Measurements from ENCODE around the gene PEX16.
A peak's percentile ranks its signal among the peaks of the same experiment; 100 is the strongest.

The PEX16 gene

DNA sequence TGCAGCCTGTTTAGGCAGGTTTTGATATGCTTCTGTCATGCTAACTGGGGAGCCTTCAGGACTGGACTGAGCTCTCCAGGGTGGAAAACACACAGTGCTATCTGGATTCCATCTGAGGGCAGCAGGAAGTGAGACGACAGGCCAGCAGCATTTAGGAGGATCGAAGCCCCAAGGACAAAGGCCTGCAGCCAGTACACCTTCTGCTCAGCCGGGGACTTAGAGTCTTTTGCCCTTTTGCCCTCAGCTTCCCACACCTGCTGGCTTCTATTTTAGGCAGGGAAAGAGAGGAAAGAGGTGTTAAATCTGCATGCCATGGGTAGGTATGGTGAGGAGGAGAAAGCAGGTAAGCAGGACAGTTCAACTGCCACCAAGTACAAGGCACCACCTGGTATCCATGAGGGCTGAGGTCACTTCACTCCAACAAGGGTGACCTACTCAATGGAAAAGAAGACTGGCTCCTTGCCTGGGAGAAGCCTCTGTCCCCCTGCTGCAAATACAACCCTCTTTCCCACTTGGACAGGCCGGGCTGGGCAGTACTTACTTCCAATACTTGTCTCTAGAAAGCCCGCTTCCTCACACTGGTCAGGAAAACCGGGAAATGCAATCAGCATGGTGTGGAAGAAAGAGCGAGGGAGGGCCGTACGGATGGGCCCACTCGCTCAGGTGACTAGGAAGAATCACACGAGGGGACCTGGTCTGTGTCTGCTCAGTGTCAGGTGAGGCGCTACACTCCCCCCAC, 17.1 kb upstream of the PEX16 start:
- no peak overlapping the region for H3K4me3 Mint-ChIP-seq
- peaks cover 21% of the 10 kb centered on the region for H3K4me1 Mint-ChIP-seq
- no peak for DNase-seq (ENCODE audit: low spot score in 2 of 2)
- no peaks in the 10 kb centered on the region for H3K9me3 Mint-ChIP-seq
- no peak overlapping the region for H3K27ac Mint-ChIP-seq
- peaks cover 91% of the 10 kb centered on the region for H3K36me3 Mint-ChIP-seq
- no peak for ATAC-seq

DNA sequence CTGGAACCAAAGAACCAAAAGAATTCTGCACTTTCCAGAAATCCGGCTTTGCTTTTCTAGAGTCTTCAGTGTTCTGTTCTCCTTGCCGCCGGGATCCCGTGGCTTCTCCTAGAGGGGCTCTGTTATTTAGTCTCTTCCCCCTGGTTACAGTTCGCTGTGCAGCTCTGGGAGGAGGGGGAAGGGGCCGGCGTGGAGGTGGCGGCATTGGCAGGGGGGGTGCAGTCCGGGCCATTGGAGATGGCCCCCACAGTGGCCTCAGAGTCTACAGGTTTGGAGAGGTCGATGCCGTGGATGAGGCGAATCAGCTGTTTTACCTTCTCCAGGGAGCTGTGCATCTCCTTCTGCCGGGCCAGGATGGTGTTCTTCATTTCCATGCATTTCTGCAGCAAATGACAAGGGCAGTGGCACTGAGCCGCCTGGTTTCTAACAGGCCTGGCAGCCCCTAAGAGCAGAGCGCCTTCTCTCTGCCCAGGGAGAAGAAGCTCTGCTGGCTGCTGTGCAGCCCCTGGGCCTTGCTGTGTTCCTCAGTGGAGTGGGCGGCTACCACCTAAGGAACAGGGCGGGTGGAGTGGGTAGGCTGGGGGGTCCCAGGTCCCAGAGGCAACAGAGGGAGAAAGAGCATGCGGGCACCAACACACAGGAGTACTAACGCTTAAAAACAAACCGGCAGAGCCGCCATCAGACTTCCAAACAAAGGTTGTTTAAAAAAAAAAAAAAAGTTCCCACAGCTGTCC, 16.3 kb upstream of the PEX16 start:
- Mint-ChIP-seq H3K4me1 (peaks cover 26% of the 10 kb centered on the region), H3K4me3 (no peak overlapping the region), H3K27ac (no peak overlapping the region), H3K36me3 (peaks cover 87% of the 10 kb centered on the region), H3K9me3 (no peaks in the 10 kb centered on the region)
- ATAC-seq (no peak), DNase-seq (ENCODE audit: low spot score in 2 of 2) (no peak)

DNA sequence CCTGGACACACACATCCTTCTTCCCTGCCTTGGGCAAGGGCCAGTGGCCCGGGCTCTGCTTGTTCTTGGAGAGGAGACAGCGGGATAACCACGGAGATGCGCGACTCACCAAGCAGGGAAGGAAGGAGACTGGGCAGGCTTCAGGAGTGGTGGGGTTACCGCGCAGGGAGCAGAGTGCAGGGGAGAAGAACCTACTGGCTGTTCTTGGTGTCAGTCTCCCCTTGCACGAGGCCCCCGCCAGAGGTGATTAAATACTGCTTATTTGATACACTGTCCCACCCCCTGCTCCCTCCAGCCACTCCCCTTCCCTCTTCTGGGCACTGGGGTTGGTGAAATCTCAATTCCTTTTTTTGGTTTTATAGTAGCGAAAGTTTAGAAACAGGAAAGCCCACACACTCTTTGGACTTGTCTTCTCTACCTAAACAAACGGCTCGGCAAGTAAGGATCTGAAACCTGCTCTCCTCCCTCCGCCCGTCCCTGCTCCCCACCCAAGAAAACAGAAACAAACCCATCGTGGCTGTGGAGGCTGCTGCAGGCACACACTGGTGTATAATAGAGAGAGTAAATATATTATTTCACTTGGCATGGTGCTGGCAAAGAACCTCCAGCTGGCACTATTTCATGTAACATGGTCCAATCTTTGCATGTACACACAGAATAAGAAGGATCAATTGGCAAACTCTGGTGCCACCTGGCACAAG, 15.6 kb upstream of the PEX16 start:
- peak in 1 of 2 donors; percentile 42 for DNase-seq (ENCODE audit: low spot score in 2 of 2)
- Mint-ChIP-seq H3K9me3 (no peaks in the 10 kb centered on the region), H3K36me3 (peaks cover 89% of the 10 kb centered on the region), H3K27ac (peak overlapping the region; percentile 26), H3K4me3 (no peak overlapping the region), H3K4me1 (peaks cover 33% of the 10 kb centered on the region)
- ATAC-seq, result no peak

DNA sequence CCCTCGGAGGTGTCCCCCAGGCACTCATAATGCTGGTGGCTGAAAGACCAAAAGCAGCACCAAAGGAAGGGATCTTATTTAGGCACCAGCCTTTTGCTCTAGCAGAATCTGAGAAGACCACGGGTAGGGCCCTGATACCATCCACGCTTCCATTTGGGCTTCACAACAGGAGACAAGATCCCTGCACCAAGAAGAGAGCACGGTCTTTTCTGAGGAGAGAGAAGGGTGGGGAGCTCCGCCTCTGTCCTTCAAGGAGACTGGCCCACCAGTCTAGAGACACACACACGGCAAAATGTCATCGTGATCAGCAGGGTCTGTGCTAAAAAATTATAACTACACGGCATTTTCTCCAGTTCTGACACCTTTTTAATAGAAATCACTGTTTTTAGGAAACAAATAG, 14.5 kb upstream of the PEX16 start:
- DNase-seq (ENCODE audit: low spot score in 2 of 2) (peak in 1 of 2 donors; percentile 44), ATAC-seq (no peak)
- peaks cover 39% of the 10 kb centered on the region for H3K4me1 Mint-ChIP-seq
- no peaks in the 10 kb centered on the region for H3K9me3 Mint-ChIP-seq
- no peak overlapping the region for H3K4me3 Mint-ChIP-seq
- H3K36me3 Mint-ChIP-seq, result peaks cover 79% of the 10 kb centered on the region
- peak overlapping the region; percentile 26 for H3K27ac Mint-ChIP-seq

DNA sequence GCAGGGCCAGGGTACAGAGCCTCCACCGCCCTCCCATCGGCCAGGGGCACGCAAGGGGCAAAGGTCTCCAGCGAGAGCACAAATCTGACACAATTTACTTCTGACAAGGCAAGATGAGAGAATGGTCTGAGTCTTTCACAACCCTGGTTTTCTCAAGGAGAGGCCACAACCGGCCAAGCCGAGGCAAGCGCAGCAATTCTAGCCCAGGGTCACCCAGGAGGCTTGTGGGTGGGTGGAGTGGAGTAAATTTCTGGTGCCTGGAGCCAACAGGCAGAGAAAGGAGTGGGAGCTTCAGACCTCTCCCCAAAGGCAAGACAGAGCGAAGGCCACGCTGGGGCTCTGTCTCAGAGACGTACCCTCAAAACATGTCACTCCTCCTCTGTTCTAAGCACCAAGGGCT, 14.1 kb upstream of the PEX16 start:
- Mint-ChIP-seq H3K36me3 (peaks cover 75% of the 10 kb centered on the region), H3K27ac (peak overlapping the region; percentile 97), H3K4me1 (peaks cover 44% of the 10 kb centered on the region), H3K4me3 (peak overlapping the region; percentile 62), H3K9me3 (no peaks in the 10 kb centered on the region)
- DNase-seq (ENCODE audit: low spot score in 2 of 2) (peak in 1 of 2 donors; percentile 45), ATAC-seq (no peak)

DNA sequence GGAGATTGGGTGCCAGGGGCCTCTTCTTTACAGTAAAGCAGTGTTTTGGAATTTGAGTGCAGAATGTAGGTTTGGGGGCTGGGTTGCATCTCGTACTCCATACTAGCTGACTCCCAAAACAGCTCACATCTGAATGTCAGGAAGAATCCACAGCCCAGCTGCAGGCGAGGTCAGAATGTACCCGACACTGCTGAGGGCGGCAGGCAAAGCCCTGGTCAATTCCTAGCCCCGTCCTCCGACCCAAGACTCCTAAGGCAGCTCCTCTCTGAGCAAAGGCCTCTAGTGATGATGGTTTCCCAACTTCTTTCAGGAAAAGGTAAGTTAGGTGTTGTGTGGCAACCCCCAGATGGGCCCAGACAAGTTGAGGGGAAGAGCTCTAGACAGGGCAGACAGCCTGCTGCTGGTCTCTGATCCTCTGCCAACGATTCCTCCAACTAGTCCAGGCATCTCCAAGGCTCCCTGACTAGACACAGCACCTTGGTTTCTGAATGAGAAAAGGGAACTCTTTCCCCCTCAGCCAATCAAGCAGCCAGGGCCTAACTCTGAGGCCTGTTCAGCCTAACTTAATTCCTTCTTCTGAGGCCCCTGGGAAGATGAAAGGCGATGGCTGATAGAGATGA, 13.4 kb upstream of the PEX16 start:
- DNase-seq (ENCODE audit: low spot score in 2 of 2), result no peak
- ATAC-seq, result no peak
- Mint-ChIP-seq H3K9me3 (no peaks in the 10 kb centered on the region), H3K4me3 (peak overlapping the region; percentile 62), H3K27ac (peak overlapping the region; percentile 97), H3K36me3 (peaks cover 68% of the 10 kb centered on the region), H3K4me1 (peaks cover 51% of the 10 kb centered on the region)

DNA sequence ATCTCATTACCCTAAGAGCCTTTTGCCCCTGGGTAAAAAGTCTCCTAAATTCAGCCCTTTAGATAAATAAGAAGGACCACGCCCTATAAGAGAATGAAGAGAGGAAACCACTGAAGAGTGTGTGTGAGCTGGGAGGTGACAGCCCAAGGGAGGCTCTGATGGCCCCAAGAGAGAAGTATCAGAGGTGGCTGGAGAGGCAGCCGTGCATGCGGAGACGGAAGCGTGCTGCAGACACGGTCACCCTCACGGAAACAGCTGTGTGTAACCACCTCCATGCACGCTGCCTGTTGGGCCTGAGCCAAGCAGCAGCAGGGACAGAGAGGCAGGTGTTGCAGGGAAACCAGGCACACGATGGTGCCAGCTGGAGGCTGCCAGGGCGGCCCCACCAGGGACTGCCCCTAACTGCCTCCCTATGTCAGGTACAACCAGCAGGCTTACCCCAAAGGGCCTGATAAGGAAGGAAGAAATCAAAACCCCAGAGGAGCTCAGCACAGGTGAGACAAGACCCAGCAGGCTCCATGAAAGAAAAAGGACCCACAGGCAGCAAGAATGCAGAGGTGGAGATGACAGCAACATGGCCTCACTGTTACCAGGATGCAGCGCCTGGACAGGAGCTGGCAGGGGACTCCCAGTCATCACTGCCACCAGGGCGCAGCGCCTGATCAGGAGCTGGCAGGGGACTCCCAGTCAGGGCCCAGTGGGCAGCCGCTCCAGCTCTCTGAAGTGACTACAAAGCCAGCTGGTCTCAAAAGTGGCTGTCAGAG, 12.5 kb upstream of the PEX16 start:
- peak overlapping the region; percentile 62 for H3K4me3 Mint-ChIP-seq
- H3K36me3 Mint-ChIP-seq, result peaks cover 59% of the 10 kb centered on the region
- H3K27ac Mint-ChIP-seq, result peak overlapping the region; percentile 97
- peaks cover 55% of the 10 kb centered on the region for H3K4me1 Mint-ChIP-seq
- H3K9me3 Mint-ChIP-seq, result no peaks in the 10 kb centered on the region
- DNase-seq (ENCODE audit: low spot score in 2 of 2), result no peak
- peak; percentile 79 for ATAC-seq

DNA sequence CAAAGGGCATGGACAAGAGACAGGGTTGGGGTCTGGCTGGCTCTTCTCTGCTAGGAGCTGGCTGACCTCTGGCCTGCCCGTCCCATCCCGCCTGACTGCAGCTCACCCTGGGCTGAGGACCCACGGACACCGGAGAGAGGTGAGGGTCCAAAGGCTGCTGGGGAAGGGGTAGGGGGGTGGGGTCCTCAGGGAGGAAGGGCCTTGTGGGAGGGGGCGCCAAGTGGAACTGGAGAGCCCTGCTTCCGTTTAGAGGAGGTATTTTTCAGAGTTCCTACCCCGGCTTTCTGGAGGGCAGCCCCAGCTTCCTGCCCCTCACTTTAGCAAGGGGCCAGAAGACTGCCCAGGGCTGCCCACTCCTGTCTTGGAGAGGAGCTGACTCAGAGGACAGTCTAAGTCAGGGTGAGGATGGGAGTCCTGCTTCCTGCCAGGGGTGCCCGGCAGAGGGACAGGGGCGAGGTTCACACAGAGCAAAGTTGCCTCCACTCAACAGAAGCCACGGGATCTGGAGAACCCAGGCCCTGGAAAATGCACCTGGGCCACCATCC, 11.9 kb upstream of the PEX16 start:
- H3K4me1 Mint-ChIP-seq, result peaks cover 56% of the 10 kb centered on the region
- peaks cover 53% of the 10 kb centered on the region for H3K36me3 Mint-ChIP-seq
- peak overlapping the region; percentile 97 for H3K27ac Mint-ChIP-seq
- ATAC-seq (peak; percentile 53), DNase-seq (ENCODE audit: low spot score in 2 of 2) (no peak)
- no peaks in the 10 kb centered on the region for H3K9me3 Mint-ChIP-seq
- peak overlapping the region; percentile 62 for H3K4me3 Mint-ChIP-seq

DNA sequence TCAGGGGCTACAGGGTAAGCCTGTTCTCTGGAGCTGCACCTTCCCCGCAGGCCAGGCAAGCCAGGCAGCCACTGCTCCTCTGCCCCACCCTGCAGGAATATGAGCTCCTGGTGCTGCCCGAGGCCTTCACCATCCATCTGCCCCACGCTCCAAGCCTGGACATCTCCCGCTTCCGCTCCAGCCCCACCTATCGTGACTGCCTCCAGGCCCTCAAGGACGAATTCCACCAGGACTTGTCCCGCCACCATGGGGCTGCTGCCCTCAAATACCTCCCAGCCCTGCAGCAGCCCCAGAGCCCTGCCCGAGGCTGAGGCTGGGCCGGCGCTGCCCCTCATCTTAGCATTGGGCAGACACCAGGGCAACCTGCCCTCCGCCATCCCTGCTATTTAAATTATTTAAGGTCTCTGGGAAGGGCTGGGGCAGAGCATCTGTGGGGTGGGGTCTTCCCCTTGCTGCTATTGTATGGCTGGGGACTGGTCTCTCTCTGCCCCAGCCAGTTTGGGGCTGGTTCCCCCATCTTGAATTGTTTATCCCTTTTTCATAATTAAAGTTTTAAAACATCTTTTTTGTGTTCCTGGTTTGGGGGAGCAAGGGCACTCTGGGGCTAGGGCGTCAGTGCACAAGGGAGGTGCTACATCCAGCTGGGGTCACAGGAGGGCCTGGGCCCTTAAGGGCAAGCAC, 11.0 kb upstream of the PEX16 start:
- no peak overlapping the region for H3K4me3 Mint-ChIP-seq
- ATAC-seq (no peak), DNase-seq (ENCODE audit: low spot score in 2 of 2) (no peak)
- H3K36me3 Mint-ChIP-seq, result peaks cover 44% of the 10 kb centered on the region
- H3K27ac Mint-ChIP-seq, result peak overlapping the region; percentile 97
- no peaks in the 10 kb centered on the region for H3K9me3 Mint-ChIP-seq
- peaks cover 62% of the 10 kb centered on the region for H3K4me1 Mint-ChIP-seq

DNA sequence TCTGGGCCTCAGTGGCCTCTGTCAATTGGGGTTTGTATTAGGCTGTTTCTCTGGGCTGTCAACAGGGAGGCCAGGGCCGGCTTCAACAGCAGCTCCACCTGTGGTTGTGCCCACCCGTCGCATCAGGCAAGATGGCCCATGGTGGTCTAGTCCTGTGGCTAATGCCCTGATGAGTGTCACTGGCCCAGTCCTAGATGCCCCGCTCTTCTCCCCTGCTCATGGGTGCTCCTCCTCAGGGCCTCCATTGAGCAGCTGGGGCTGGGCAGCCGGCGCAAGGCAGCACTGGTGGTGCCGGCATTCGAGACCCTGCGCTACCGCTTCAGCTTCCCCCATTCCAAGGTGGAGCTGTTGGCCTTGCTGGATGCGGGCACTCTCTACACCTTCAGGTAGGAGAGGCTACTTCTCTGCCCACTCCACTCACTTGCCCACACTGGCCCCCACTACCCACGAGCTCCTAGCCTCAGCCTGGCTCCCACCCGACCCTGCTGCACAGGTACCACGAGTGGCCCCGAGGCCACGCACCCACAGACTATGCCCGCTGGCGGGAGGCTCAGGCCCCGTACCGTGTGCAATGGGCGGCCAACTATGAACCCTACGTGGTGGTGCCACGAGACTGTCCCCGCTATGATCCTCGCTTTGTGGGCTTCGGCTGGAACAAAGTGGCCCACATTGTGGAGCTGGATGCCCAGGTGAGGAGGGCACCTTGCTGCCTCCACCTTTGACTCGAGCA, 10.2 kb upstream of the PEX16 start:
- H3K4me3 Mint-ChIP-seq, result no peak overlapping the region
- ATAC-seq (no peak), DNase-seq (ENCODE audit: low spot score in 2 of 2) (peak in 1 of 2 donors; percentile 50)
- H3K4me1 Mint-ChIP-seq, result peaks cover 67% of the 10 kb centered on the region
- peaks cover 36% of the 10 kb centered on the region for H3K36me3 Mint-ChIP-seq
- H3K27ac Mint-ChIP-seq, result peak overlapping the region; percentile 97
- H3K9me3 Mint-ChIP-seq, result no peaks in the 10 kb centered on the region

DNA sequence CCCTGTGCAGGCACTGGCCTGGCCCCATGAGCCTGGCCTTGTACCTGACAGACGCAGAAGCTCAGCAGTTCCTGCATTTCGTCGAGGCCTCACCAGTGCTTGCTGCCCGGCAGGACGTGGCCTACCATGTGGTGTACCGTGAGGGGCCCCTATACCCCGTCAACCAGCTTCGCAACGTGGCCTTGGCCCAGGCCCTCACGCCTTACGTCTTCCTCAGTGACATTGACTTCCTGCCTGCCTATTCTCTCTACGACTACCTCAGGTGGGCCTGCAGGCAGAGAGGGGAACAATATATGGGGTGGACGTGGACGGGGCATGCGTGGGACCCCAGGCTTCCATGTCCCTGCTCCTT, 9.6 kb upstream of the PEX16 start:
- Mint-ChIP-seq H3K4me3 (no peak overlapping the region), H3K9me3 (no peaks in the 10 kb centered on the region), H3K4me1 (peaks cover 67% of the 10 kb centered on the region), H3K36me3 (peaks cover 30% of the 10 kb centered on the region), H3K27ac (peak overlapping the region; percentile 97)
- DNase-seq (ENCODE audit: low spot score in 2 of 2), result peak in 1 of 2 donors; percentile 58
- ATAC-seq, result peak; percentile 35

DNA sequence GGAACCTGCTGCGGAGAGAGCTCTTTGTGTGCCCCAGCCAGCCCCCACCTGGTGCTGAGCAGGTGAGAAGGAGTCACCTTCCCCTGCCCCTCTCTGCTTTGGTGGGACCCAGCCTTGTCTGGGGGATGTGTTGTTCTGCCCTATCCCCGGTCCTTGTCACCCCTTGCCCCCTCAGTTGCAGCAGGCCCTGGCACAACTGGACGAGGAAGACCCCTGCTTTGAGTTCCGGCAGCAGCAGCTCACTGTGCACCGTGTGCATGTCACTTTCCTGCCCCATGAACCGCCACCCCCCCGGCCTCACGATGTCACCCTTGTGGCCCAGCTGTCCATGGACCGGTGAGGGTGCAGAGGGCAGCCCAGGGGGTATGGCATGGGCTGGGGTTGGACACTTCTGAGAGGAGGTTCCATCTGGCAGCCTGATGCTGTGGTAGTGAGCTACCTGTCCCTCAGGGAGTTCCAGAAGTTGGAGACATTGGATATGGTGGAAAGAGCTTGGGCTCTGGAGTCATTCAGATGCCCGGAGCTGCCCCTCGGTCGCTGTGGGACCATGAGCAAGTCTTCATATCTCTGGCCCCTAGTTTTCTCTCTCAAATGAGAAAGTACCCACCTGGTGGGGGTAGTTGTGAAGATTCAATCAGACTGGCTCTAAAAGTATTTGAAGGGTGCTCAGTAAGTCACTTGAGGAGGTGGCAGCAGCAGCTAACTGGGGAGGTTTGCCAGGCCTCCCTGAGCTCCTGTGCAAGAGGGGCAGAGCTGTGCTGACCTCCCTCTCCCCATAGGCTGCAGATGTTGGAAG, 9.1 kb upstream of the PEX16 start:
- DNase-seq (ENCODE audit: low spot score in 2 of 2), result no peak
- H3K36me3 Mint-ChIP-seq, result peaks cover 25% of the 10 kb centered on the region
- H3K4me3 Mint-ChIP-seq, result no peak overlapping the region
- H3K9me3 Mint-ChIP-seq, result no peaks in the 10 kb centered on the region
- ATAC-seq, result no peak
- H3K4me1 Mint-ChIP-seq, result peaks cover 66% of the 10 kb centered on the region
- H3K27ac Mint-ChIP-seq, result peak overlapping the region; percentile 97

DNA sequence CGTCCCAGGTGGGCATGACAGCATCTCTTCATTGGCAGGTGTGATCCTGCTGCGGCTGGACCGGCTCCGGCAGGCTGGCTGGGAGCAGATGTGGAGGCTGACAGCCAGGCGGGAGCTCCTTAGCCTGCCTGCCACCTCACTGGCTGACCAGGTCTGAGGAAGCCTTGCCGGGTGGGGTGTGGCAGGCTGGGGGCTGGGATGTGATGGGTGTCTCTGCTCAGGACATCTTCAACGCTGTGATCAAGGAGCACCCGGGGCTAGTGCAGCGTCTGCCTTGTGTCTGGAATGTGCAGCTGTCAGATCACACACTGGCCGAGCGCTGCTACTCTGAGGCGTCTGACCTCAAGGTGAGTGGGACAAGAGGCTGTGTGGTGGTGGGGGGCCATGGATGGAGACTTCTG, 8.3 kb upstream of the PEX16 start:
- ATAC-seq (no peak), DNase-seq (ENCODE audit: low spot score in 2 of 2) (no peak)
- H3K4me3 Mint-ChIP-seq, result no peak overlapping the region
- H3K9me3 Mint-ChIP-seq, result no peaks in the 10 kb centered on the region
- H3K36me3 Mint-ChIP-seq, result peaks cover 17% of the 10 kb centered on the region
- no peak overlapping the region for H3K27ac Mint-ChIP-seq
- H3K4me1 Mint-ChIP-seq, result peaks cover 65% of the 10 kb centered on the region

Measured in stimulated activated effector memory CD8-positive, alpha-beta T cell treated with anti-CD3 and anti-CD28 coated beads, Interleukin-12 subunit alpha, Interleukin-12 subunit beta, amount 100 ng/mL, for 72 hours (primary cell).